Measurements from ENCODE around the gene ZNF501.

ZNF501 gene

GRCh38 chr3:44729384-44729910 is at the start of gene ZNF501:
ZNF501 (plus strand) TSS chr3:44729635; CDS start chr3:44734422, 4,787 bp downstream.
- DNase-seq (ENCODE audit: low read depth, low spot score): peak; percentile 72

- no peak for DNase-seq (ENCODE audit: low read depth, low spot score)
Observed at GRCh38 chr3:44680921-44681455, 48.4 kb upstream of the ZNF501 start.

- DNase-seq (ENCODE audit: low read depth, low spot score): no peak
Observed at GRCh38 chr3:44682182-44682896, 47.1 kb upstream of the ZNF501 start.

GRCh38 chr3:44685128-44685800 is 44.2 kb upstream of the ZNF501 start:
- DNase-seq (ENCODE audit: low read depth, low spot score): peak; percentile 35

- DNase-seq (ENCODE audit: low read depth, low spot score): no peak
Observed at GRCh38 chr3:44687898-44688297, 41.5 kb upstream of the ZNF501 start.

GRCh38 chr3:44712455-44713075 is 16.9 kb upstream of the ZNF501 start, which contains the start of gene ZNF502:
ZNF502 (plus strand) TSS chr3:44712660; CDS start chr3:44720262, 7,602 bp downstream.
- DNase-seq (ENCODE audit: low read depth, low spot score): peak; percentile 70

GRCh38 chr3:44721231-44722102 is 8.0 kb upstream of the ZNF501 start:
- no peak for DNase-seq (ENCODE audit: low read depth, low spot score)

GRCh38 chr3:44722103-44722401 is 7.4 kb upstream of the ZNF501 start:
- no peak for DNase-seq (ENCODE audit: low read depth, low spot score)

- no peak for DNase-seq (ENCODE audit: low read depth, low spot score)
Observed at GRCh38 chr3:44734646-44735168, 5.3 kb downstream of the ZNF501 start.

GRCh38 chr3:44761101-44761423 is 31.6 kb downstream of the ZNF501 start:
- no peak for DNase-seq (ENCODE audit: low read depth, low spot score)

- peak; percentile 94 for DNase-seq (ENCODE audit: low read depth, low spot score)
Observed at GRCh38 chr3:44761424-44762169, 32.2 kb downstream of the ZNF501 start, which contains the start of the genes KIAA1143 and KIF15. KIAA1143 (minus strand) TSS chr3:44761619; CDS start chr3:44761602, 17 bp downstream. KIF15 (plus strand) TSS chr3:44761794; CDS start chr3:44761866, 72 bp downstream.

- no peak for DNase-seq (ENCODE audit: low read depth, low spot score)
Observed at GRCh38 chr3:44762170-44762677, 32.8 kb downstream of the ZNF501 start.

- no peak for DNase-seq (ENCODE audit: low read depth, low spot score)
Observed at GRCh38 chr3:44762690-44763089, 33.3 kb downstream of the ZNF501 start.

- no peak for DNase-seq (ENCODE audit: low read depth, low spot score)
Observed at GRCh38 chr3:44764248-44764647, 34.8 kb downstream of the ZNF501 start.

GRCh38 chr3:44771424-44772098 is 42.1 kb downstream of the ZNF501 start:
- DNase-seq (ENCODE audit: low read depth, low spot score): no peak

- no peak for DNase-seq (ENCODE audit: low read depth, low spot score)
Observed at GRCh38 chr3:44772099-44772442, 42.6 kb downstream of the ZNF501 start.

GRCh38 chr3:44782891-44783290 is 53.5 kb downstream of the ZNF501 start:
- no peak for DNase-seq (ENCODE audit: low read depth, low spot score)
